H1 (cell line): Measurements from ENCODE around the gene SLC43A3. TPM values are rescaled to one million over a fixed set of nuclear protein-coding genes. Genes with fewer than 3 reads are reported as not detected.
A peak's percentile ranks its signal among the peaks of the same experiment; 100 is the strongest.

Source experiments
- CTCF ChIA-PET: fragments of 300-600 bp; sonication (Branson Sonifier 250); formaldehyde crosslinking; loops from one replicate; lab custom pipeline; 2021; ENCODE audit not compliant: partially characterized antibody; lab: Charles Lee
- POLR2A ChIA-PET: fragments of 300-600 bp; sonication (Branson Sonifier 250); formaldehyde crosslinking; loops from one replicate; lab custom pipeline; 2021; ENCODE audit warnings: inconsistent platforms; ENCODE audit not compliant: partially characterized antibody; lab: Charles Lee
- DNase-seq, 2 experiments: peaks; one replicate each; pipeline versions ENCODE4 v3.0.0 to v3.0.0-alpha.2; 2010 to 2022; ENCODE audit warnings: low spot score in 2 of 2, low read depth in 1 of 2, mixed read lengths in 1 of 2
- FAIRE-seq: peaks from 2 replicates; lab custom pipeline; 2011; peaks lifted over from hg19 to GRCh38; lab: Jason Lieb, UNC
- H2AFZ ChIP-seq: 2 replicates; pipeline ENCODE4 v1.8.1; 2012; ENCODE audit warnings: low read length, inconsistent platforms
- H2AK5ac ChIP-seq: 2 replicates; pipeline ENCODE4 v1.6.1; 2013; ENCODE audit warnings: low read depth, low read length
- H2BK120ac ChIP-seq: replicated peaks from 2 replicates; pipeline ENCODE3; 2013; ENCODE audit warnings: low read depth, low read length, inconsistent platforms
- H2BK12ac ChIP-seq: 2 replicates; pipeline ENCODE4 v1.6.1; 2013; ENCODE audit warnings: low read depth, low read length
- H2BK15ac ChIP-seq: 2 replicates; pipeline ENCODE4 v1.6.1; 2013; ENCODE audit warnings: low read length
- H2BK20ac ChIP-seq: 2 replicates; pipeline ENCODE4 v1.6.1; 2013; ENCODE audit warnings: low read length
- H2BK5ac ChIP-seq: 2 replicates; pipeline ENCODE4 v1.6.1; 2013; ENCODE audit warnings: low read depth, low read length
- H3K14ac ChIP-seq: 2 replicates; pipeline ENCODE4 v1.6.1; 2013; ENCODE audit warnings: inconsistent platforms; ENCODE audit not compliant: insufficient read length
- H3K18ac ChIP-seq: 2 replicates; pipeline ENCODE4 v1.6.1; 2013; ENCODE audit warnings: low read length; ENCODE audit errors: extremely low read depth
- H3K23ac ChIP-seq: 2 replicates; pipeline ENCODE4 v1.6.1; 2013; ENCODE audit warnings: inconsistent platforms; ENCODE audit not compliant: insufficient read length
- H3K23me2 ChIP-seq: 2 replicates; pipeline ENCODE4 v1.6.1; 2013; ENCODE audit warnings: low read depth, low read length
- H3K27ac ChIP-seq: 2 replicates; pipeline ENCODE4 v1.6.1; 2011; ENCODE audit warnings: low read depth, low read length, inconsistent platforms
- H3K27me3 ChIP-seq, 4 experiments: replicated peaks in 1 of 4; 1 replicate in 1 of 4; 2 replicates in 3 of 4; pipeline versions ENCODE4 v1.6.1 to v1.8.1; 2011 to 2013; ENCODE audit warnings: low read length in 3 of 4, mild to moderate bottlenecking in 3 of 4, inconsistent platforms in 2 of 4, mixed read lengths in 2 of 4, moderate library complexity in 1 of 4; ENCODE audit not compliant: control insufficient read depth in 3 of 4, insufficient read depth in 3 of 4; ENCODE audit errors: extremely low read depth in 1 of 4
- H3K36me3 ChIP-seq, 4 experiments: 2 replicates each; pipeline versions ENCODE4 v1.6.1 to v1.8.1; 2011 to 2013; ENCODE audit warnings: mild to moderate bottlenecking in 4 of 4, low read length in 3 of 4, moderate library complexity in 2 of 4, control low read depth in 1 of 4, inconsistent platforms in 1 of 4; ENCODE audit not compliant: insufficient read depth in 4 of 4, control insufficient read depth in 2 of 4
- H3K4ac ChIP-seq: replicated peaks from 2 replicates; pipeline ENCODE3; 2013; ENCODE audit warnings: low read length, low read depth, mixed read lengths, inconsistent platforms; ENCODE audit not compliant: insufficient read length
- H3K4me1 ChIP-seq, 4 experiments: replicated peaks in 1 of 4; 1 replicate in 1 of 4; 2 replicates in 3 of 4; pipeline versions ENCODE4 v1.6.1 to v1.8.1; 2011 to 2013; ENCODE audit warnings: low read length in 3 of 4, inconsistent platforms in 2 of 4, mixed read lengths in 1 of 4; ENCODE audit not compliant: insufficient read depth in 4 of 4, control insufficient read depth in 3 of 4
- H3K4me2 ChIP-seq, 2 experiments: 2 replicates each; pipeline versions ENCODE4 v1.6.1 to v1.8.1; 2011 to 2013; ENCODE audit warnings: low read depth in 2 of 2, low read length in 2 of 2, control low read depth in 1 of 2, inconsistent platforms in 1 of 2, mild to moderate bottlenecking in 1 of 2; ENCODE audit not compliant: insufficient read depth in 1 of 2
- H3K4me3 ChIP-seq, 4 experiments: fragments of 200-600, 300-600 bp in 1 of 4; sonication (generic), shearing (Covaris generic), sonication (Bioruptor Twin) in 1 of 4; 2 replicates each; pipeline versions ENCODE4 v1.5.1 to v1.8.1; 2011 to 2016; ENCODE audit warnings: low read length in 4 of 4, low read depth in 3 of 4, control low read depth in 2 of 4, inconsistent platforms in 2 of 4, mild to moderate bottlenecking in 2 of 4, mixed read lengths in 1 of 4, moderate library complexity in 1 of 4; ENCODE audit not compliant: insufficient read depth in 2 of 4; ENCODE audit errors: extremely low read depth in 1 of 4
- H3K56ac ChIP-seq: replicated peaks from 2 replicates; pipeline ENCODE3; 2013; ENCODE audit warnings: low read depth, mild to moderate bottlenecking, mixed read lengths, low read length, inconsistent platforms; ENCODE audit not compliant: insufficient read length
- H3K79me1 ChIP-seq: 2 replicates; pipeline ENCODE4 v1.6.1; 2013; ENCODE audit warnings: low read depth, low read length, control low read depth
- H3K79me2 ChIP-seq, 2 experiments: 2 replicates each; pipeline versions ENCODE4 v1.6.1 to v1.8.1; 2012 to 2013; ENCODE audit warnings: low read length in 2 of 2, mild to moderate bottlenecking in 2 of 2, inconsistent platforms in 1 of 2; ENCODE audit not compliant: insufficient read depth in 2 of 2, control insufficient read depth in 1 of 2
- H3K9ac ChIP-seq, 4 experiments: replicated peaks in 1 of 4; 1 replicate in 1 of 4; 2 replicates in 3 of 4; pipeline versions ENCODE4 v1.6.1 to v1.8.1; 2011 to 2013; ENCODE audit warnings: low read depth in 3 of 4, low read length in 3 of 4, control low read depth in 2 of 4, mild to moderate bottlenecking in 2 of 4, moderate library complexity in 2 of 4, inconsistent platforms in 1 of 4; ENCODE audit errors: extremely low read depth in 1 of 4
- H3K9me3 ChIP-seq, 2 experiments: 2 replicates each; pipeline versions ENCODE4 v1.6.1 to v1.8.1; 2012 to 2013; ENCODE audit warnings: mild to moderate bottlenecking in 2 of 2, moderate library complexity in 2 of 2, control low read depth in 1 of 2, inconsistent platforms in 1 of 2, low read depth in 1 of 2, low read length in 1 of 2, mixed read lengths in 1 of 2; ENCODE audit not compliant: insufficient read depth in 2 of 2
- H4K20me1 ChIP-seq, 2 experiments: replicated peaks in 1 of 2; 2 replicates each; pipeline versions ENCODE3 to v1.8.1; 2011 to 2013; ENCODE audit warnings: inconsistent platforms in 2 of 2, low read length in 2 of 2, mild to moderate bottlenecking in 1 of 2; ENCODE audit not compliant: insufficient read depth in 2 of 2, control insufficient read depth in 1 of 2
- H4K5ac ChIP-seq: 2 replicates; pipeline ENCODE4 v1.6.1; 2013; ENCODE audit warnings: low read length, low read depth, mixed read lengths, inconsistent platforms; ENCODE audit not compliant: insufficient read length
- H4K8ac ChIP-seq: 2 replicates; pipeline ENCODE4 v1.8.0; 2013; ENCODE audit warnings: mild to moderate bottlenecking, moderate library complexity, low read length, inconsistent platforms; ENCODE audit not compliant: insufficient read depth; ENCODE audit errors: extremely low read depth
- H4K91ac ChIP-seq: replicated peaks from 2 replicates; pipeline ENCODE3; 2013; ENCODE audit warnings: low read length, mixed read lengths, inconsistent platforms; ENCODE audit not compliant: insufficient read length
- BACH1 ChIP-seq: IDR thresholded peaks from 2 replicates; pipeline ENCODE4 v1.6.1; 2012; ENCODE audit warnings: low read length, improper control_type of control experiment
- CBX5 ChIP-seq: fragments of 300-800, 300-1000 bp; sonication (generic); IDR thresholded peaks from 2 replicates; pipeline ENCODE4 v1.7.1; 2016; ENCODE audit warnings: antibody characterized with exemption, low read length, low read depth
- CREB1 ChIP-seq: IDR thresholded peaks from 2 replicates; pipeline ENCODE4 v1.6.1; 2012; ENCODE audit warnings: inconsistent platforms
- CTBP2 ChIP-seq: IDR thresholded peaks from 2 replicates; pipeline ENCODE4 v1.7.0; 2011; ENCODE audit warnings: borderline replicate concordance, mild to moderate bottlenecking, moderate library complexity, mixed read lengths, low read length; ENCODE audit not compliant: insufficient read depth, insufficient read length
- JUND ChIP-seq: IDR thresholded peaks from 2 replicates; pipeline ENCODE4 v1.6.1; 2011; ENCODE audit warnings: mild to moderate bottlenecking, improper control_type of control experiment, low read length
- KDM4A ChIP-seq: IDR thresholded peaks from one replicate; pipeline ENCODE4 v1.7.1; 2012; ENCODE audit warnings: low read depth, mild to moderate bottlenecking, moderate library complexity, low read length, inconsistent platforms; ENCODE audit not compliant: severe bottlenecking
- MAFK ChIP-seq: IDR thresholded peaks from 2 replicates; pipeline ENCODE4 v1.6.1; 2012; ENCODE audit warnings: low read depth, mild to moderate bottlenecking, improper control_type of control experiment, low read length
- RFX5 ChIP-seq: IDR thresholded peaks from 2 replicates; pipeline ENCODE4 v1.6.1; 2011; ENCODE audit warnings: low read depth, low read length, improper control_type of control experiment, borderline replicate concordance
- SIN3A ChIP-seq, 2 experiments: IDR thresholded peaks in 1 of 2; conservative IDR thresholded peaks in 1 of 2; 2 replicates each; pipeline ENCODE4 v1.6.1; 2011 to 2012; ENCODE audit warnings: low read length in 2 of 2, improper control_type of control experiment in 1 of 2, low read depth in 1 of 2, mild to moderate bottlenecking in 1 of 2
- SP1 ChIP-seq: IDR thresholded peaks from 2 replicates; pipeline ENCODE4 v1.6.1; 2011; ENCODE audit warnings: low read depth, low read length
- TAF1 ChIP-seq: IDR thresholded peaks from 2 replicates; pipeline ENCODE4 v1.6.1; 2011; ENCODE audit warnings: mild to moderate bottlenecking, low read depth, low read length
- YY1 ChIP-seq: IDR thresholded peaks from 2 replicates; pipeline ENCODE4 v1.6.1; 2011; ENCODE audit warnings: low read depth, mild to moderate bottlenecking, low read length
- WGBS, 2 experiments: shearing (Covaris generic) in 1 of 2; methylation state at CpG; one replicate each; pipeline versions ENCODE4 v1.1.6 to v1.1.7; 2013 to 2015; ENCODE audit warnings: low lambda C conversion rate in 2 of 2, mixed read lengths in 2 of 2, inconsistent platforms in 1 of 2, low coverage in 1 of 2, missing lambda C conversion rate in 1 of 2; ENCODE audit not compliant: insufficient replicate concordance in 2 of 2, insufficient coverage in 1 of 2, insufficient read length in 1 of 2; ENCODE audit errors: extremely low coverage in 1 of 2, missing lambda C conversion rate in 1 of 2; 5-methylcytosine and 5-hydroxymethylcytosine counted together
- polyA plus RNA-seq, 7 experiments: library from polyadenylated mRNA; depleted of rRNA in 3 of 7; stranded (reverse) in 5 of 7; unstranded in 2 of 7; fragments of >200 nt in 5 of 7; fragments of 200-250 nt in 2 of 7; gene quantifications; 1 replicate in 5 of 7; 2 replicates in 1 of 7; 4 replicates in 1 of 7; pipeline versions ENCODE4 v1.2.1 to v1.2.3, GENCODE V29; 2011 to 2013; ENCODE audit warnings: missing spikeins in 2 of 7, mixed read lengths in 2 of 7
- total RNA-seq: library from RNA; stranded (reverse); fragmentation: NEBNext Ultra II Directional; extraction: Animal tissue kit (Norgen Biotek cat#: 25700); gene quantifications from 2 replicates; pipeline ENCODE4 v1.2.1, GENCODE V29; 2021

Gene SLC43A3
- total and polyA plus RNA-seq, 2 of the 8 experiments (the other 6 are each of a cell fraction or from before 2014, with no cell fraction given) = 31.8 to 67.8 TPM

- Histone ChIP-seq H3K4me1 (peaks cover 0 to 28% (median 17%) of the 10 kb centered on the region in 4 experiments; a peak in 6 of 7 replicates), H3K23me2 (peaks cover 24% of the 10 kb centered on the region), H3K79me1 (peaks cover 3% of the 10 kb centered on the region; the same call in 1 of the 2 replicates), H2BK5ac (no peak overlapping the region; the same call in 1 of the 2 replicates), H3K4me3 (peak overlapping the region; percentile 62 to 97 (median 74); a peak in 6 of 8 replicates), H2AK5ac (no peak overlapping the region), H4K20me1 (no peaks in the 10 kb centered on the region), H4K5ac (no peak overlapping the region), H2BK20ac (no peak overlapping the region), H3K36me3 (no peaks in the 10 kb centered on the region), H3K27ac (no peak overlapping the region), H3K14ac (no peak overlapping the region), H3K56ac (no peak overlapping the region), H2AFZ (no peak overlapping the region), H3K18ac (peak overlapping the region; percentile 68; the same call in 1 of the 2 replicates), H2BK120ac (no peak overlapping the region), H3K23ac (no peak overlapping the region), H3K9me3 (no peaks in the 10 kb centered on the region), H2BK15ac (no peak overlapping the region), H2BK12ac (no peak overlapping the region; the same call in 1 of the 2 replicates), H3K27me3 (peaks cover 8 to 36% (median 26%) of the 10 kb centered on the region in 4 experiments), H3K79me2 (peaks cover 0 to 17% of the 10 kb centered on the region in 2 experiments; a peak in 2 of 4 replicates), H3K4me2 (peak overlapping the region; percentile 84 to 99), H3K9ac (no peak overlapping the region), H3K4ac (no peak overlapping the region), H4K91ac (no peak overlapping the region), H4K8ac (no peak overlapping the region)
- DNase-seq = peak in 1 of 2 experiments; percentile 67
- ChIA-PET CTCF (interaction anchor here (0.7 to 14.0 kb wide), 43 partner anchors 8 to 1499 kb away, joined by 3 to 452 read pairs (median 5); partner anchors contain the start of genes P2RX3, PRG3, SERPING1 and SLC43A1), POLR2A (interaction anchor here (0.6 to 10.5 kb wide), 18 partner anchors 15 to 192 kb away, joined by 3 to 141 read pairs (median 4); partner anchors contain the start of genes SLC43A1, SSRP1, TIMM10 and YPEL4)
- WGBS, 2 experiments = 0% methylated on average over 3 of the region's 16 CpGs; no CpG with 5 or more reads in 1 of the 2 experiments
- TF ChIP-seq KDM4A = no peak
- TF ChIP-seq RFX5 = no peak
- TF ChIP-seq CBX5 = no peak
- 0 out of 2 replicates have a peak, but pooled peaks have one; percentile 10 for TF ChIP-seq YY1
- TF ChIP-seq TAF1 = 0 out of 2 replicates have a peak, but pooled peaks have one; percentile 27
- TF ChIP-seq JUND = peak; percentile 65; the same call in 1 of the 2 replicates
- TF ChIP-seq SIN3A (conservative IDR thresholded peaks at IDR 0.05 in 1 of 2, IDR thresholded peaks at IDR 0.05 in 1 of 2; ENCODE audit: low read depth in 1 of 2, low read length in 2 of 2) = 0 out of 4 replicates have a peak, but pooled peaks have one; percentile 13 to 51
- no peak for TF ChIP-seq CTBP2
- TF ChIP-seq BACH1 = peak; percentile 96
- TF ChIP-seq CREB1 = no peak
- peak; percentile 59; the same call in 1 of the 2 replicates for TF ChIP-seq SP1
- TF ChIP-seq MAFK = peak; percentile 84
- FAIRE-seq = no peak
These were observed 31.1 kb upstream of the SLC43A3 start for GRCh38 chr11:57458060-57458409.
